Thoracic aorta (tissue), 2 donors: ENCODE data around the gene TBC1D8. TPM values are rescaled to one million over a fixed set of nuclear protein-coding genes. Genes with fewer than 3 reads are reported as not detected.
A peak's percentile ranks its signal among the peaks of the same experiment; 100 is the strongest.

ENCODE experiments used
- ATAC-seq: fragments of 150-250 bp; one replicate; pipeline ENCODE4 v1.8.0; 2017; ENCODE audit warnings: low read depth; ENCODE audit not compliant: insufficient number of reproducible peaks, low FRiP score
- DNase-seq: peaks from one replicate; pipeline ENCODE4 v3.0.0-alpha.2; 2020; ENCODE audit warnings: low spot score
- H3K27ac ChIP-seq, 2 donors: fragments of 200-600 bp; sonication (generic); 1 replicate in 1 of 2; 2 replicates in 1 of 2; pipeline ENCODE4 v1.5.1; 2016; ENCODE audit warnings: mild to moderate bottlenecking in 2 of 2, moderate library complexity in 2 of 2
- H3K27me3 ChIP-seq: fragments of 200-600 bp; sonication (generic); replicated peaks from 2 replicates; pipeline ENCODE4 v1.6.0; 2016; ENCODE audit warnings: mild to moderate bottlenecking; ENCODE audit not compliant: insufficient read depth
- H3K36me3 ChIP-seq: fragments of 200-600 bp; sonication (generic); one replicate; pipeline ENCODE4 v1.5.1; 2016
- H3K4me1 ChIP-seq, 2 donors: fragments of 200-600 bp; sonication (generic); 1 replicate in 1 of 2; 2 replicates in 1 of 2; pipeline versions ENCODE4 v1.5.1 to v1.6.0; 2016; ENCODE audit warnings: low read depth in 2 of 2, mild to moderate bottlenecking in 1 of 2; ENCODE audit not compliant: control insufficient read depth in 1 of 2
- H3K4me3 ChIP-seq: fragments of 200-600 bp; sonication (generic); 2 replicates; pipeline ENCODE4 v1.5.1; 2016; ENCODE audit warnings: mild to moderate bottlenecking
- H3K9me3 ChIP-seq: fragments of 200-600 bp; sonication (generic); 2 replicates; pipeline ENCODE4 v1.5.1; 2016
- CTCF ChIP-seq: fragments of 200-600 bp; sonication (generic); IDR thresholded peaks from one replicate; pipeline ENCODE4 v1.5.1; 2019; ENCODE audit warnings: antibody characterized with exemption
- total RNA-seq, 2 donors: library from RNA; depleted of rRNA; stranded (reverse); fragments of >200 nt; gene quantifications; one replicate each; pipeline versions ENCODE4 v1.1.0 to v1.2.3, GENCODE V29; 2016

Gene TBC1D8
- total RNA-seq, 2 donors from 2014 or later: 47.4 to 62.0 TPM

- H3K9me3 ChIP-seq: no peaks in the 10 kb centered on the region
- H3K27me3 ChIP-seq: no peaks in the 10 kb centered on the region
- DNase-seq (no peak), ATAC-seq (no peak)
- peaks cover 9 to 20% of the 10 kb centered on the region in 2 donors for H3K4me1 ChIP-seq
- peak overlapping the region; percentile 89 to 93 for H3K27ac ChIP-seq
- no peak for TF ChIP-seq CTCF
- H3K4me3 ChIP-seq: no peak overlapping the region
- peaks cover 12% of the 10 kb centered on the region for H3K36me3 ChIP-seq
These were observed 174.4 kb downstream of the TBC1D8 start for GRCh38 chr2:100976645-100977391.

GRCh38 chr2:100976061-100976460 is 175.1 kb downstream of the TBC1D8 start:
- H3K4me3 ChIP-seq: no peak overlapping the region
- H3K4me1 ChIP-seq: peaks cover 9 to 20% of the 10 kb centered on the region in 2 donors
- no peak for ATAC-seq
- no peaks in the 10 kb centered on the region for H3K9me3 ChIP-seq
- H3K27ac ChIP-seq: no peak overlapping the region
- TF ChIP-seq CTCF: no peak
- no peaks in the 10 kb centered on the region for H3K27me3 ChIP-seq
- peaks cover 18% of the 10 kb centered on the region for H3K36me3 ChIP-seq
- no peak for DNase-seq

GRCh38 chr2:100975521-100975785 is 175.7 kb downstream of the TBC1D8 start:
- Histone ChIP-seq H3K4me3 (no peak overlapping the region), H3K27me3 (no peaks in the 10 kb centered on the region), H3K9me3 (no peaks in the 10 kb centered on the region), H3K27ac (no peak overlapping the region), H3K36me3 (peaks cover 22% of the 10 kb centered on the region), H3K4me1 (peaks cover 9 to 20% of the 10 kb centered on the region in 2 donors)
- DNase-seq: no peak
- TF ChIP-seq CTCF: no peak
- ATAC-seq: no peak

GRCh38 chr2:100974712-100975520 is 176.3 kb downstream of the TBC1D8 start:
- ATAC-seq (no peak), DNase-seq (no peak)
- TF ChIP-seq CTCF: no peak
- H3K4me3 ChIP-seq: no peak overlapping the region
- H3K27me3 ChIP-seq: no peaks in the 10 kb centered on the region
- H3K4me1 ChIP-seq: peaks cover 9 to 20% of the 10 kb centered on the region in 2 donors
- H3K27ac ChIP-seq: no peak overlapping the region
- peaks cover 22% of the 10 kb centered on the region for H3K36me3 ChIP-seq
- H3K9me3 ChIP-seq: no peaks in the 10 kb centered on the region

- no peaks in the 10 kb centered on the region for H3K27me3 ChIP-seq
- H3K4me3 ChIP-seq: no peak overlapping the region
- H3K4me1 ChIP-seq: peaks cover 0 to 3% of the 10 kb centered on the region in 2 donors
- no peak for TF ChIP-seq CTCF
- DNase-seq (no peak), ATAC-seq (no peak)
- peaks cover 22% of the 10 kb centered on the region for H3K36me3 ChIP-seq
- no peaks in the 10 kb centered on the region for H3K9me3 ChIP-seq
- no peak overlapping the region for H3K27ac ChIP-seq
These were observed 178.7 kb downstream of the TBC1D8 start for GRCh38 chr2:100972452-100972851.
